ENCODE measurements around the gene LRRC23.
A peak's percentile ranks its signal among the peaks of the same experiment; 100 is the strongest.

The LRRC23 gene

DNA sequence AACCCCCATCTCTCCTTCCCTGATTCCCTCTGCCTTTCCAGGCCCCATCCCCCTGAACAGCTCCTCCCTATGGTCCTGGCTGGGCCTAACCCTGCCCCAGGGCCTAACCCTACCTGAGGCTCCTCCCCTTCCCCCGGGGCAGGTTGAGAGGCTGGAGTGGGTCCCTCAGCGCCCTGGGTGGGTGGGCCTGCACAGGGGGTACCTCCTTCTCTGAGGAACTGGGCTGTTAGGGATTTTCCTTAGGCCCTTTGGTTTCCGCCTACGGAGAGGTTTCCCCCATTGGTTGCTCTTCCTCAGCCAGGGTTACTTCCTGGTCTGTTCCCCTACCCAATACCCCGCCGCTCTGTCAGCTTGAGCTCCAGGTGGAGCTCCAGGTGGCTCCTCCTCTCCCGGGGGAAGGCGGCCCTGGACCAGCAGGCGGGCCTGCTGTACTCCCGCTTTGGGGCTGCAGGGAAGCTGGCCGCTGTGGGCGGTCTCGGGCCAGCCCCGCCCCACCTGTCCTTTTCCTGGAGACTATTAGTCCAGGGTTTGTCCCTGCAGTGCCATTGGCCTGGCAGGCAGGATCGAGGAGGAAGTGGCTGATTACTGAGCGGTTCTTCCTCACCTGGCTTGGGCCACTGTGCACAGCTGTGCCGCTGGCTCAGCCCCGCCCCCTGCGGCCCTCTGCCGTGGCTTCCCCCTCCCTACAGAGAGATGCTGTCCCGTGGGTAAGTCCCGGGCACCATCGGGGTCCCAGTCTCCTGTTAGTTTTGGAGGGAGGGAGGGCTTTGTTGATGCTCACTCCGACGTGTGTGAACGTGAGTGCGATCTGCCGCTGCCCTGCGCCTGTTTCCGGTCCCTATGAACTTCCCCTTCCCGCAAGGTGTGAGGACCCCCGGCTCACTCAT is 41.7 kb downstream of the LRRC23 start:
- DNase-seq = peak; percentile 96 to 98

DNA sequence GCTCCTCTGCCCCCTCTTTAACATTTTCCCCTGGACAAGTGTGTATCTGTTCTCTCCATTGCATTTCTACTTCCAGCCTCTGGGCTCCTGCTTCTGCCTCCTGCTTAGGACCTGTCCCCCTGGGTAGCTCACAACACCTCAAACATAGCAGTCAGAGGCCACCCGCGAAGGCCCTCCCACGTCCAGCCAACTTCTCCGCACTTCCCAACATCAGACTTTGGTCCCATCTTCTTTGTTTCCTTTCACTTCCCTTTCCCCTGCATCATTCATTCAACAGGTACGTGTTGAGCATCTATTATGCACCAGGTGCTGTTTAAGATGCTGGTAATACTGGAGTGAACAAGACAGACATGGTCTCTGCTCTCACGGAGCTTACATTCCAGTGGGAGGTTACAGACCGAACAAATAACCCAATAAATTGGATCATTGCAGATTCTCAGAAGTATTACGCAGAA is 42.3 kb downstream of the LRRC23 start:
- DNase-seq = no peak

DNA sequence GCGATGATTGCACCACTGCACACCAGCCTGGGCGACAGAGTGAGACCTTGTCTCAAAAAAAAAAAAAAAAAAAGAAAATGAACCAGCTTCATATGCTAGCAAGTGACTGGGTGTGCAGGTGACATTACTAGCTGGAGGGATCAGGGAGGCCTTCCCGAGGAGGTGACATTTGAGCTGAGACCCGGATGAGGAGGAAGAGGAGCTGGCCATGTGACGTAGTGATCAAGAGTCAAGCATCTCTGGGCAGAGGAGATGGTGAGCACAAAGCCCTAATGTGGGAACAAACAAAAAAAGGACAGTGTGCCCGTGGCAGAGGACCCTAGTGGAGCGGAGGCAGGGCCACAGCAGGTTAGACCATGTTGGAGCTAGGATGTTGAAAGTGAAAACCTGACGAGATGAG is 43.0 kb downstream of the LRRC23 start:
- DNase-seq = no peak

DNA sequence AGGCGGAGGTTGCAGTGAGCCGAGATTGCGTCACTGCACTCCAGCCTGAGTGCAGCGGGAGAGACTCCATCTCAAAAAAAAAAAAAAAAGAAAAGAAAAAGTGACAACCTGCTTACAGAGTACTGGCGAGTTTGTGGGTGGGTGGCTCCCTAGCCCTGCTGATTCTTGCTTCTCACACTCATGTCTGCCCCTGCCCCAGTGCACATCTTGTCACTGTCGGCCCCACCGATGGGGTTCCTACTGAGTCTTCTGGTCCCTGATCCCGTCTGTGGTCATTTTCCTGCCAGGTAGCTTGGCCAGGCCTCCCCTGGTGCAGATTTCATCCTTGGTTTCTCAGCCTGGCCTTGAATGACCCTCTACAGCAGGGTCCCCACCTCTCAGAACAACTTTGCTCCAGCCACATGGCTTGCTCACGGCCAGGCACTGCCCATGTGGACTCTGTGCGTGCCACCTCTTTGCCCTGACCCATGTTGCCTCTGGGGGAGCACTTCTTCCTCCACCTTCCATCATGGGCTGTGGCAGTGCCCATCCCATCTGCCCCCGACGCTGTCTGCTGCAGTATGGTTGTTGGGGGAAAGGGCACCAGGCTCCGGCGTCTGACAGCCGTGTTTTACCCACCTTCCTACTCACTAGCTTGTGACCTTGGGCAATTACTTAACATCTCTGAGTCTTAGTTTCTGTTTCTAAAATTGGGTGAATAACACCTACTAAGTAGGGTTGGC is 44.4 kb downstream of the LRRC23 start:
- DNase-seq = no peak

DNA sequence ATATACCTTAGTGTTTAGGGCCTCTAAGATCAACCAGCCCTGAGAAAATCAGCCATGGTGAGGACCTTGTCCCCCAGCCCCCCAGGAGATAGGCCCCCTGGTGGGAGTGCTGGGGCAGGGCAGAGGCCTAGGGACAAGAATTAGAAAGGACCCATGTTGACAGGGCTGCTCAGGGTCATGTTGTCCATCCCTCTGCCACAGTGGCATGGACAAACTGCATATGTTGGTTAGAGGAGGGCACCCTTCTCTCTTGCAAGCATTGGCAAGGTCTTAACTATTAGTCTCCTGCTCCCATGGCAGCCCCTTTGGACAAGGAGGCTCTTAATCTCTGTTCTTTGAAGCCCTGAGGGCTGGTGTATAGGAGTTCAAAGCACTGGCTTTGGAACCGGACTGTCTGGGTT is 45.8 kb downstream of the LRRC23 start:
- no peak for DNase-seq

DNA sequence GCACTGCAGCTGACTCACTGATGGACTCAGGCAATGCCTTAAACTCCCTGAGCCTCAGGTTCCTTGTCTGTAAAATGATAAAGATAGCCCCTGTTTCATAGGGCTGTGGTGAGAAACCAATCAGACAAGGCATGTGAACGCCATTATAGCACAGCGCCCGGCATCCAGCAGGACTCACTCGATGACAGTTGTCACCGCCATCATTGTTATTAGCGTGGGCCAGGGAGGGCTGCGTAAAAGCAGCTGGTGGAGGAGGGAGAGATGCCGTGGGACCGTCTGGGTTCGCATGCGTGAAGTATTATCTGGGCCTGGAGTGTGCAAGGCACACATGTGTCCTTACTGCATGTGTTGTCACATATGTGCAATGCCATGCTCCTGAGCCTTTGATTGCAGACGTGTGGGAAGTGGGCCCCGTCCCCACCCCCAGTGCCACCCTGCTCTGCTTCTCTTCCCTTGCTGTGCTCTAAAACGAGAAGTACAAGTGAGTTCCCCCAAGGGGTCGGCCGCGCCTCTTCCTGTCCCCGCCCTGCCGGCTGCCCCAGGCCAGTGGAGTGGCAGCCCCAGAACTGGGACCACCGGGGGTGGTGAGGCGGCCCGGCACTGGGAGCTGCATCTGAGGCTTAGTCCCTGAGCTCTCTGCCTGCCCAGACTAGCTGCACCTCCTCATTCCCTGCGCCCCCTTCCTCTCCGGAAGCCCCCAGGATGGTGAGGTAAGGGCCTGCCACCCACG is 46.4 kb downstream of the LRRC23 start, which contains the start of gene PTPN6:
PTPN6 (plus strand) TSS at position 546 of the 730 bp plus-strand sequence; CDS start at position 703, 157 bp downstream.
- no peak for DNase-seq

DNA sequence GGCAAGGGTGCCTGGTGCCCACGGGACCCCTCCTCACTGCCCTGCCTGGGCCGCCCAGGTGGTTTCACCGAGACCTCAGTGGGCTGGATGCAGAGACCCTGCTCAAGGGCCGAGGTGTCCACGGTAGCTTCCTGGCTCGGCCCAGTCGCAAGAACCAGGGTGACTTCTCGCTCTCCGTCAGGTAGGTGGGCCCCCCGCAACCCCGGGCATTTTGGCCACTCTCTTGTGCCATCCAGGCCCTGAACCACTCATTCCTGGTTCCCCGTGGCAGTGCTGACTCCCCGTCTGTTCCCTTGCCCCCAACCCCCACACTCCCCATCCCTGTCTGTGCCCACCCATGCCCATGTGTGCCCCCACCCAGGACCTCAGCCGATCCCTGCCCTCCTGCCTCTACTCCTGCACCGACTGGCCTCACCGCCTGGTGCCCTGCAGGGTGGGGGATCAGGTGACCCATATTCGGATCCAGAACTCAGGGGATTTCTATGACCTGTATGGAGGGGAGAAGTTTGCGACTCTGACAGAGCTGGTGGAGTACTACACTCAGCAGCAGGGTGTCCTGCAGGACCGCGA is 47.0 kb downstream of the LRRC23 start:
- DNase-seq = no peak

DNA sequence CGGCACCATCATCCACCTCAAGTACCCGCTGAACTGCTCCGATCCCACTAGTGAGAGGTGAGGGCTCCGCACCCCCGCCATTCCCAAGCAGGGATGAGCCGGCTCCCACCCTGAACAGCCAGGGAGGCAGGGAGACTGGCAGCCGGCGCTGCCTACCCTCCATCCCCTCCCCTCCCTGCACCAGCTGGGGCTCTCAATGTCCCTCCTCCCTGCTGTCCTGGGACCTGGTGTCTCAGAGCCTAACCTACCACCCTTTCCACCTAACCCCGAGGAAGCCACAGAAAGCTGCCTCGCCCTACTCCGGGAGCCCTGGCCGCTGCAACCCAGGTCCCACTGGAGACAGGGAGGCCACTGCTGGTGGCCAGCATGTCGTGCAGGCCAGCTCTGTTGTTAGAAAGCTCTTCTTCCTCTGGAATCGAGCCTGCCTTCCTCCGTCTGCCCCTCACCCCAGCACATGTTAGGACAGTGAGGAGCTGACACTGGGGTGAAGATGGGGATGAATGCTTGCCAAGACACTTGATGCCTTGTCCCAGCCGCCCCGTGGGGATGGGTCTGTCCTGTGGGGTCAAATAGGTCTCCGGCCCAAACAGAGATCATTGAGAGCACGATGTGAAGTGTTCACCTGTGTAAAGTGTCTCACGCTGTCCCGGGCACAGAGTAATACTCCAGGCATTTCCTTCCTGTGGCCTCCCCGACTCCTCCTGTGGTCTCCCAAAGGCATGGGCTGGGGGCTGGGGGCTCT is 47.7 kb downstream of the LRRC23 start:
- DNase-seq = no peak

DNA sequence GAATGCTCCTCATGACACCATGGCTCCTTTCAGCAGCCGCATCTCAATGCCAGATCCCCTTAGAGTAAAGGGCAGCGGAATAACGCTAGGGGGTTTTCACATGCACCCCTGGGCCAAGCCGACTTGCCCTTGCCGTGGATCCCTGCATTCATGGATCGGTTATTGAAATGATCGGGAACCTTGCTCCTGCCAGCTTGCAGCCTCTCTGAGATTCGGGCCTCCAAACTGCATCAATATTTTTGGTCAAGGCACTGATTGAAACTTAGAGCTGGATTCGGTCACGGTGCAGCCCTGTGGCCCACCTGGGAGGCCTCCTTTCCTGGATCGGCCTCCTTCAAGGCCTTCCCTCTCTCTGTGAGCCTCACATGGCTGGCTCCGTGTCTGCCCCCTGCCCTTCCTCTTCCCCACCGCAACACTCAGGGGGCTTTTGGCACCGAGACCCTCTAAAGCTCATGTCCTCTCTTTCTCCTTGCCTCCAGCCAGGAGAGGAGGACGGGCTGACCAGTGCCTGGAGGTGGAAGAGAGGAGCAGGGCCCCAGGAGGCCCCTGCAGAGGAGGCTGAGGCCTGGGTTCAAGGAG is 48.3 kb downstream of the LRRC23 start:
- DNase-seq = no peak

DNA sequence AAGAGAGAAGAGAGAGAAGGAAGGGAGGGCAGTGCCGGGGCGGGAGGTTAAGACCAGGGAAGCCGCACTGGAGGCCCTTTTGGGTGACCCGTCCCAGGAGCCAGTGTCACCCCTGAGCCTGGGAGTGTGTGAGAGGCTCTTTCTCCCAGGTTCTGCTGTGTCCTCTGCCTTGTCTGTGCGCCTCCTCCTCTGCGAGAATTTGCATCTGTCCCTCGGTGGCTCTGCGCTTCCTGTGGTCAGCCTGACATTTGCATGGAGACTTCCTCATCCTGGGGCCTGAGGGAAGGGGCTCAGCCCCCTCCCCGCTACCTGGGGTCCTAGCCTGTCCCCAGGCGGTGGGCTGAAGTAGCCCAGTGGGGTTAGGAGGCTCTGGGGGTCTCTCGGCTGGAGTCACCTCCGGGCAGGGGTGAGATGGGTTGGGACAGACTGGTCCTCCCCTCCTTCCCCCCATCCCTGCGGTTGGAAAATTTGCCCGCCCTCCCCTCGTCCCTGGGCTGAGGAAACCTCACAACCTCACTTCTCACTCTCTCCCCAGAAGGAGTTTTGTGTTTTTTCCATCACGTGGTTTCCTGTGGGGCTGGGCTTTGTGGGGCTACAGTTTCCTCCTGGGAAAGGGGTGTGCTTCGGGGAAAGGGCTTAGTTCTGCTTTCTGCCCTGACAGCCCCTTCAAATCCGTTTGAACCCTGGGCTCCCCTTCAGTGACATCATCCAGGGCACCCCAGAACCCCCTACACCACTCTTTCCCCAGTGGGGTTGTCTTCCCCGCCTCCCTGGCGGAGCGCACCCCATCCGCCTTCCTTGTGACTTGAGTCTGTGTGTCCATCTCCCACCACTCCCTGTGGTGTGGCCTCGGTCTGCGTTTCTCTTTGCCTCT is 49.1 kb downstream of the LRRC23 start:
- peak; percentile 69 to 75 for DNase-seq

DNA sequence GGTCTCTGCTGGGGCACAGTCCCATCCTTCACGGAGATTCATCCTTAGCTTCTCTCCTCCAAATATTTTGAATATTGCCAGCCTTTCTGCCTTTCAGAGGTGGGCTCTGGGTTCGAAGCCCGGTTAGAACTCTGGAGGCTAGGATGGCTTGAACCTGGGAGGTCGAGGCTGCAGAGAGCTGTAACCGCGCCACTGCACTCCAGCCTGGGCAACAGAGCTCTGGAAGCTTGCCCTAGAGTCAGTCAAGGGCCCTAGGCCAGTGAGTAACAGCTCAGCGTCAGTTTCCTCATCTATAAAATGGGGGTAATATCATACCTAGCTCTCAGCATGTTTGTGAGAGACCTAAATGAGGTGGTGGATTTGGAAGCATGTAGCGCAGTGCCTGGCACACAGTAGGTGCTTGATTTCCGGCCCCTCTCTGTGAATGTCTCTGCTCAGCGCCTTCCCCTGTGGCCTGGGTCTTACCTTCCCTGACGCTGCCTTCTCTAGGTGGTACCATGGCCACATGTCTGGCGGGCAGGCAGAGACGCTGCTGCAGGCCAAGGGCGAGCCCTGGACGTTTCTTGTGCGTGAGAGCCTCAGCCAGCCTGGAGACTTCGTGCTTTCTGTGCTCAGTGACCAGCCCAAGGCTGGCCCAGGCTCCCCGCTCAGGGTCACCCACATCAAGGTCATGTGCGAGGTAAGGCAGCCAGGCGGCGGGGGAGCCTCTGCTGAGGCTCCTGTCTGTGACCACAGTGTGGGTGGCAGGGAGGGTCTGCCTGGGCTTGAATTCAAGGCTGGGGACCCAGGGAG is 49.9 kb downstream of the LRRC23 start:
- DNase-seq = no peak

DNA sequence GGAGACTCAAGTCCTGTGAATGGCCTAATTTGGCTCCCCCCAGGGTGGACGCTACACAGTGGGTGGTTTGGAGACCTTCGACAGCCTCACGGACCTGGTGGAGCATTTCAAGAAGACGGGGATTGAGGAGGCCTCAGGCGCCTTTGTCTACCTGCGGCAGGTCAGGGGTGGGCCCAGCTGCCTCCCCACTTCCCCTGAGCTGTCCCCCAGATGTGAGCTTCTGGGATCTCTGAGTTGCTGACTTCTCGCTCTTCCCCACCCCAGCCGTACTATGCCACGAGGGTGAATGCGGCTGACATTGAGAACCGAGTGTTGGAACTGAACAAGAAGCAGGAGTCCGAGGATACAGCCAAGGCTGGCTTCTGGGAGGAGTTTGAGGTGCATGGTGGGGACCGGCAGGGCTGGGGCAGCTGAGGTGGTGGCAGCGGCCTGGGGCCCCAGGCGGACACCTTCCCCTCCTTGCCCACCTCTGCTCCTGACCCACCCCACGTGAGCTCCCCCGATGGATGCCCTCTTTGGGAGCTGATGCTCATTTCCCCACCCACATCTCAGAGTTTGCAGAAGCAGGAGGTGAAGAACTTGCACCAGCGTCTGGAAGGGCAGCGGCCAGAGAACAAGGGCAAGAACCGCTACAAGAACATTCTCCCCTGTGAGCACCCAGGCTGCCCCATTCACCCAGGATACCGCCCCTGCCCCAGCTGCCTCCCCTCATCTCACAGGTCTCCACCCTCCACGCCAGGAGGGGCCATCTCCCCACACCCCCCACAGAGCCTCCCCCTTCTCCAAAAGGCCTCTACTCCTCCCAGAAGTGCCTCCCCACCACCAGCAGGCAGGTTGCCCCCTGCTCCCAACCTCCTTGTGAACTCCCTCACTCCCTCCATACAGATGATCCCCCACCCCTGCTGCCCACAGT is 50.7 kb downstream of the LRRC23 start:
- no peak for DNase-seq

DNA sequence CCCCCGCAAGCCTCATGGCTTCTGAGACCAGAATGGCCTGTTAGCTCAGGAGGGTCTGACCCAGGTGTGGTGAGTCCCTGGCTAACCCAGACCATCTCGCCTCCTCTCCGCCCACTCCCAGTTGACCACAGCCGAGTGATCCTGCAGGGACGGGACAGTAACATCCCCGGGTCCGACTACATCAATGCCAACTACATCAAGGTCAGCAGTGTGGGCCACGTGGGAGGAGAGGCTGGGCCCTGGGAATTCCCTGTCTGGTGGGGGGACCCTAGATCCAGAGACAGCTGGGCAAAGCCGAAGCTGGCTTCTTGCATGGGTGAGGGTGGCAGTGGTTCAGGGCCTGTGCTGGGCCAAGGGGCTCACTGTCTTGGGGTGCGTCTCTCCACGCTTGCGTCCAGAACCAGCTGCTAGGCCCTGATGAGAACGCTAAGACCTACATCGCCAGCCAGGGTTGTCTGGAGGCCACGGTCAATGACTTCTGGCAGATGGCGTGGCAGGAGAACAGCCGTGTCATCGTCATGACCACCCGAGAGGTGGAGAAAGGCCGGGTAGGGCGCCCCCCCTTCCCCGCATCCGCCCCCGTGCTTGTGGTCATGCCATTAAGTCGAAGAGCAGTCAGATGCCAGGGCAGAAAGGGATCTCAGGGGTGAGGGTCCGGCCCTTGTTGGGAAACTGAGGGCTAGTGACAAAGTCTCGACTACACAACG is 51.6 kb downstream of the LRRC23 start:
- no peak for DNase-seq

DNA sequence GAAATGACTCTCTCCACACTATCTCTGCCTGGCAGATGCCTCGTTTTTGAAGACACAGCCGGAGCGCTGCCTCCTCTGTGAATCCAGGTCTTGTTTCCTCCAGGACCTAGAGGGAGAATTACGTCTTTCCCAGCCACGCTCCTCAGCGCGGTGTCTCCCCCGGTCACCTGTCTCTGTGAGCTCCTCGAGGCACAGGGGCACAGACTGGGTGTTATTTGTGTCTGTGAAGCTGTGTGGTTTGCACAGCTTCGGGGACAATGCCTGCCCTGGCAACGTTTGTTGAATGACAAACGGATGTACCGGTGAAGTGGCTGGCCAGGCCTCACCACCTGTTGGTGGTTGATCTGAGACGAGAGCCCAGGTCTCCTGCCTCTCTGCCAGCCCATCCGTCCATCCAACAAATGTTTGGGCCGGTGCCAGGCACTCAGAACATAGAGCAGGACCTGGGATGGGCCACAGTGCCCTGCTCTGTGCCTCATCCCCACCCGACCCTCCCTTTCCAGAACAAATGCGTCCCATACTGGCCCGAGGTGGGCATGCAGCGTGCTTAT is 52.6 kb downstream of the LRRC23 start:
- DNase-seq = no peak

DNA sequence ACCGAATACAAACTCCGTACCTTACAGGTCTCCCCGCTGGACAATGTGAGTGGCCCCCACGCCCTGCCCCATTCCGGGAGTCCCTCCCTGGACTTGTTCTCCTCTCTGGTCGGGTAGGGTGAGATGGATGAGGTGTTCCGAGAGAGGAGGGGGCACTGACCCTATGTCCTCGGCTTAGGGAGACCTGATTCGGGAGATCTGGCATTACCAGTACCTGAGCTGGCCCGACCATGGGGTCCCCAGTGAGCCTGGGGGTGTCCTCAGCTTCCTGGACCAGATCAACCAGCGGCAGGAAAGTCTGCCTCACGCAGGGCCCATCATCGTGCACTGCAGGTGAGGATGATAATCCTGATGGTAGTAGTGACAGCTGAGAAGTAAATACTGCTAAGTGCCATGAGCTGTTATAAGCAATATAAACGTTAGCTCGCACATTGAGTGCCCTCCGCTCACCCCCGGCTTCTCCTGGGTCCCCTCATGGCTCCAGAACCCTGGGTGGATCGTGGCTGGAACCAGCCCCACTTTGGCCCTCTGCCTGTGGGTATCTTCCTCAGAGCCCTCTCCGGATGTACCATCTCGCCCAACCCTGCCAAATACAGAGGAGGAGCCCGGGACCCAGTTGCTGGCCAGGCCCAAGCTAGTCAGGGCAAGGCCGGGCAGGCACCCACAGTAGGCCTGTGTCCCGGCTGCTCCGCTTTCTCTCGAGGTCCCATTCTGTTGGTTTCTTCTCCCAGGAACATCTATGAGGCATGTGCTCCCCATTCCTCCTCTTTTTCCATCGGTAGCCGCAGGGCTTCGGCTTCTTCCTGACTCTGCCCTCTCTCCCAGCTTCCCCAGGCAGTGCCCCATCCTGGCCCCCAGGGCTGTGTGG is 53.4 kb downstream of the LRRC23 start:
- no peak for DNase-seq

DNA sequence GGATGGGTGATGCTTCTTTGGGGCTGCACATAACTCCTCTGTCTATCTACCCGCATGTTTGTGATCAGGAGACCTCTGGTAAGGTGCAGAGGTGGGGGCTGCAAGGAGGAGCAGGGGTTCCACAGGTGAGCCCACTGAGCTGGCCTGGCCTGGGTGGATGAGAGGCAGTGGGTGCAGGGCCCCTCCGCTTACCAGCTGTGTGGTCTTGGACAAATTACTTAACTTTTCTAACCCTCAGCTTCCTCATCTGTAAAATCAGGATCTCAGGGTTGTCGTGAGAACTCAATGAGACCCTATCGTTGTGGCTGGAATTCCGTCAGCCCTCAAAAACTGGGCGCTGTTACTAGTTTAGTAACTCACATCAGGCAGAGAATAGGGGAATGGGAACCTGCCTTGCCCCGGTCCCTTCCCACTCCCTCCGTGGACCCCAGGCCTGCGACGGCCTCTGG is 54.0 kb downstream of the LRRC23 start:
- no peak for DNase-seq

Data from NCI-H526 (cell line).